HFF-Myc (cell line): Measurements from ENCODE around the gene MRPL44.

Experiments used
- DNase-seq: peaks from one replicate; pipeline ENCODE4 v3.0.0-alpha.2; 2011; ENCODE audit warnings: low read depth; ENCODE audit errors: extremely low read depth
- H3K4me3 ChIP-seq: replicated peaks from 2 replicates; pipeline ENCODE4 v1.5.1; 2011; ENCODE audit warnings: low read depth, mild to moderate bottlenecking, control low read depth, low read length
- CTCF ChIP-seq: IDR thresholded peaks from 2 replicates; pipeline ENCODE4 v1.5.1; 2012; ENCODE audit warnings: mild to moderate bottlenecking, low read depth, low read length, control low read depth; ENCODE audit errors: missing control alignments

Gene MRPL44

GRCh38 chr2:223929571-223930102 is 27.6 kb upstream of the MRPL44 start:
- H3K4me3 ChIP-seq: no peak overlapping the region
- TF ChIP-seq CTCF: no peak
- no peak for DNase-seq

GRCh38 chr2:223930103-223930976 is 26.9 kb upstream of the MRPL44 start:
- no peak for TF ChIP-seq CTCF
- H3K4me3 ChIP-seq: no peak overlapping the region
- DNase-seq: no peak

GRCh38 chr2:223932816-223933800 is 24.2 kb upstream of the MRPL44 start:
- no peak for TF ChIP-seq CTCF
- no peak overlapping the region for H3K4me3 ChIP-seq
- DNase-seq: no peak

GRCh38 chr2:223934870-223935269 is 22.4 kb upstream of the MRPL44 start:
- no peak for DNase-seq
- no peak overlapping the region for H3K4me3 ChIP-seq
- TF ChIP-seq CTCF: no peak

GRCh38 chr2:223935459-223936125 is 21.7 kb upstream of the MRPL44 start:
- no peak overlapping the region for H3K4me3 ChIP-seq
- TF ChIP-seq CTCF: no peak
- no peak for DNase-seq

- no peak for TF ChIP-seq CTCF
- no peak overlapping the region for H3K4me3 ChIP-seq
- no peak for DNase-seq
Measured at GRCh38 chr2:223936862-223937326, 20.4 kb upstream of the MRPL44 start.
